Stimulated activated CD4-positive, alpha-beta T cell treated with anti-CD3 and anti-CD28 coated beads, Interleukin-1b, Interleukin-23, amount 100 ng/mL, for 48 hours (primary cell): Measurements from ENCODE around the gene STK17A.
"Not testable (repeated sequence)": the region's sequence is repeated elsewhere in the genome, so short reads cannot be mapped to it uniquely, and the experiment has no call there.

Experiments
- DNase-seq: peaks from one replicate; pipeline ENCODE4 v3.0.0-alpha.2; 2020

STK17A gene

GRCh38 chr7:43660141-43660540, 77.2 kb downstream of the STK17A start:
- no peak for DNase-seq

- no peak for DNase-seq
Measured at GRCh38 chr7:43664681-43665080, 81.8 kb downstream of the STK17A start.

- no peak for DNase-seq
Measured at GRCh38 chr7:43666938-43667337, 84.0 kb downstream of the STK17A start.

- DNase-seq: no peak
Measured at GRCh38 chr7:43668035-43668434, 85.1 kb downstream of the STK17A start.

DNA sequence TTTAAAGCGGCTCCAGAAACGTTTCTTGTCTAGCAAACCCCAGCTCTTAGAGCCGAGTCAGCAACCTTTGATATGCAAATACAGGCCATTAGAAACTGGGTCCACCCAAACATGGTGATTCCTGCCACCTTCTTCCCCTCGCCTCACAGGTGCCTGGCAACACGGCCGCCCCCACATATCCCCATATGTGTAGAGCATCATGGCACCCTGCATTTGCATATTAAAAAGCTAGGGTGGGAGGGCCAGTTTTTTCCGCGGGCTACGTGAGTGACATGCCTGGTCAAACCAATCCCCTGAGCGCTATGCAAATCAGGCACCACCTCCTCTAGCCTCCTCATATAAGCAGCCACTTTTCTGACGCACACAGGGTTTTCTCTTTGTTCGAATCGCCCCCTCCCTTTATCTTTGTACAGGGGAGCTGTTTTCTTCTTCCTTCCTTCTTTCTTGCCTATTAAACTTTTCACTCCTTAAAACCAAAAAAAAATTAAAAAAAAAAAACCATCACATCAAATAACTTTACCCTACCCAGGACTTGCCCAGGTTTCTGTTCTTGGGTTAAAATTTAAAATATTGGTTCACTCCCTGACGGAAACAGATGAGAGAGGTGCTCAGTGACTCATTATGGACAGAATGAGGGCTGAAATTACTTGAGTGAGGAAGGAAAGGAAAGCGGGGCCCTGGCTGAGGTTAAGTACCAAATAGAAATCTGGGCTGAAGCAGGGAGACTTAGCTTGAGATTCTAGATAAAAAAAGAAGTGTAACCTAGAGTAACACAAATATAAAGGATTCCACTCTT, 86.6 kb downstream of the STK17A start:
- peak; percentile 93 for DNase-seq

GRCh38 chr7:43671521-43671920, 88.6 kb downstream of the STK17A start:
- DNase-seq: no peak

GRCh38 chr7:43673243-43673976, 90.5 kb downstream of the STK17A start:
- not testable (repeated sequence) for DNase-seq

DNA sequence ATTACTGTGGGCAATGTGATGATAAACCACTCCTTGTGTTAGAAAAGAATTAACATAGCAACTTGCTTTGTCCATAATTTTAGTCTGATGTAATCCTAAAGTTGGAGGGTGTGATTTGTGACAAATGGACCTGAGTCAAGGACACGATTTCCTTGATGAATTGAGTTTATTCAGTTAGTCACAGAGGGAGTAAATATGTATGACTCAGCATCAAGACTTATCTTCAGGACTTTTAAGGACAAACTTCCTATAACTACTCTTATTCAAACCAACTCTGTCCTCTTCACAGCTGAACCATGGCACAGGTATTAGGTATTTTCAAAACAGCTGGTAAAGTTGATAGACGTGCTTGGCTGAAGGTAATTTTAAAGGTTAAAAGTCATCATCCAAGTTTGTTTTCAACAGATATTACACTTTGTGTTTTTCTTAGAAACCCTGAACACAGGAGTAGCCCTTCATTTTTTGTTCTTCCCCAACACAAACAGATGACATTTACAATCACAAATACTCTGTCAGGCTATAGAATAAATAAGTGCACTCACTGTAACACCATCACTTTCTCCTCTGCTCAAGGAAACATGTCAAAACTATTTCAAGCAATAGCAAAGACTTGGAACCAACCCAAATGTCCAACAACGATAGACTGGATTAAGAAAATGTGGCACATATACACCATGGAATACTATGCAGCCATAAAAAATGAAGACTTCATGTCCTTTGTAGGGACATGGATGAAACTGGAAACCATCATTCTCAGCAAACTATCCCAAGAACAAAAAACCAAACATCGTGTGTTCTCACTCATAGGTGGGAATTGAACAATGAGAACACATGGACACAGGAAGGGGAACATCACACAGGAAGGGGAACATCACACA, 91.9 kb downstream of the STK17A start:
- no peak for DNase-seq
